Stimulated activated naive CD4-positive, alpha-beta T cell treated with Interleukin-2 at 50 U/mL for 16 hours (primary cell): ENCODE measurements around the gene TRA2A.
"Not testable (repeated sequence)": the region's sequence is repeated elsewhere in the genome, so short reads cannot be mapped to it uniquely, and the experiment has no call there.

Experiments used
- DNase-seq: peaks from one replicate; lab custom pipeline; 2025; lab: John Stamatoyannopoulos, UW

The TRA2A gene

DNA sequence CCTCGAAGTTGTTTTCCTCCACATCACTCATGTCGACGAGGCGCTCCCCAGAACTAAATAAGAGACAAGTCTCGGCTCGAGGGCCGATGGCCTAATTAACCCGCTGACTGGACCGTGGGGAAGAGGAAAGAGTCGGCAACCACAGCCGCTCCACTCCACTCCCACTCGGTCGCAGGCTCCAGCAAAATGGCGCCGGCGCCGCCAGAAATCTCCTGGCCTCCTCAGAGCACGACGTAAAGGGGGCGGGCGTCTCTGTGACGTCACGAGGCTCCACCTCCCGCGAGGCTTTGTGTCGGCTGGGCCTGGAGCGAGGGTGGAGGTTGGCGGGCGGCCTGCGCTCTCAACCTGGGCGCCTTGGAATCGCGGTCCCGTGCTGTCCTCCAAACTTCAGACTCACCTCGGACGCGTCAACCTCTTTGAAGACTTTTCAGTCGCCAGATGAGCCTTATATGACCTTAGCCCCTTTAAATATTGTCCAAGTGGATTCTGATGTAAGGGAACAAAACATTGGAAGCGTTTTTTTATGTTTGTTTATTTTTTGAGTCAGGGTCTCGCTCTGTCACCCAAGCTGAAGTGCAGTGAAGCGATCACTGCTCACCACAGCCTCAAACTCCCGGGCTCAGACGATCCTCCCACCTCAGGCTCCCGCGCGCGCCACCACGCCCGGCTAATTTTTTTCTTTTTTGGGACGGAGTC lies at the start of gene TRA2A:
TRA2A (minus strand) TSS at position 188 of the 696 bp plus-strand sequence; CDS start at position 31, 157 bp downstream.
- DNase-seq = peak; percentile 96

DNA sequence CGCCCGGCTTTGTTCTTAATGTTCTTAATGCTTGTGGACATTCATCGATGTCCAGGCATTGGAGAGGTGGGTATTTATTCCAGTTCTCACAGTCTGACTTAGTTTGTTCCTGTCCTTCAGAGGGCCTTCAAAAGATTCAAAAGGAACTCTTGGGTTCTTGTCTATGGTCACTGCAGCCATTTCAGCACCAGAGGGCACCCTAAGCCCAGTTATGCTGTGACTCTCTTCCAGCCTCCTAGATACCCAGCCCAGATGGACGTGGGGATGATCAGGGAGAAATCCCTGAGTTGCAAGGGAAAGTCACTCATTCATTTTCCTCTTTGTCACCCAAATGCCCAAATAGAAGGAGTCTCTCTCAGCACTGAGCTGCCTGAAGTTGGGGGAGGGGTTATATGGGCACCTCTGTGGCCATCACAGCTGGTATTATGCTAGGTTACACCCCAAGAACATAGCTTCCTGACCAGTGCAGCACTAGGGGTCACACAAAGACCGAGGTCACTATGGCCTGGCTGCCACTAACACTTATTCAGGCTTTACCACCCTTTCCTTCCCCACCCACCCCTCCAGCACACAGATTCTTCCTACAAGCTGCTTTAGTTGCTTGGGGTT lies 38.9 kb upstream of the TRA2A start:
- DNase-seq = peak; percentile 48

DNA sequence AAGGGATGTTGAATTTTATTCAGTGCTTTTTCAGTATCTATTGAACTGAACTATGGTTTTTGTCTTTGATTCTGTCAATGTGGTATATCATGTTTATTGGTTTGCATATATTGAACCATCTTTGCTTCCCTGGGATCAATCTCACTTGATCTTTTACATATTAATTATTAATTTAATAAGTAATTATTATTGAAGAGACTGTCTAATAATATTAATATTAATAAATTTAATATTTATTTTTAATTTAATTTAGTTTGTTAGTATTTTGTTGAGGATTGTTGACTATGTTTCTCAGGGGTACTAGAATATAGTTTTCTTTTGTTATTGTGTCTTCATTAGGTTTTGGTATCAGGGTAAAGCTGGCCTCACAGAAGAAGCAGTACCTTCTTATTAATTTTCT lies 26.5 kb upstream of the TRA2A start:
- no peak for DNase-seq

DNA sequence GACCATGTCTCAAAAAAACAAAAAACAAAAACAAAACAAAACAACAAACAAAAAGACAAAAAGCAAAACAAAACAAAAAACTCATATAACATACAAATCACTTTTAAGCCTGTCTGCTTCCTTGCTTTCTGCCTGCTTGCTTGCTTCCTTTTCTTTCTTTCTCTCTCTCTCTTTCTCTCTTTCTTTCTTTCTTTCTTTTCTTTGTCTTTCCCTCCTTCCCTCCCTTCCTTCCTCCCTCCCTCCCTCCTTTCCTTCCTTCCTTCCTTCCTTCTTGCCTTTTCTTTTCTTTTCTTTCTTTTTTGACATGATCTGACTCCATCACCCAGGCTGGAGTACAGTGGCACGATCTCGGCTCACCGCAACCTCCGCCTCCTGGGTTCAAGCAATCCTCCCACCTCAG lies 15.9 kb upstream of the TRA2A start:
- DNase-seq = no peak

DNA sequence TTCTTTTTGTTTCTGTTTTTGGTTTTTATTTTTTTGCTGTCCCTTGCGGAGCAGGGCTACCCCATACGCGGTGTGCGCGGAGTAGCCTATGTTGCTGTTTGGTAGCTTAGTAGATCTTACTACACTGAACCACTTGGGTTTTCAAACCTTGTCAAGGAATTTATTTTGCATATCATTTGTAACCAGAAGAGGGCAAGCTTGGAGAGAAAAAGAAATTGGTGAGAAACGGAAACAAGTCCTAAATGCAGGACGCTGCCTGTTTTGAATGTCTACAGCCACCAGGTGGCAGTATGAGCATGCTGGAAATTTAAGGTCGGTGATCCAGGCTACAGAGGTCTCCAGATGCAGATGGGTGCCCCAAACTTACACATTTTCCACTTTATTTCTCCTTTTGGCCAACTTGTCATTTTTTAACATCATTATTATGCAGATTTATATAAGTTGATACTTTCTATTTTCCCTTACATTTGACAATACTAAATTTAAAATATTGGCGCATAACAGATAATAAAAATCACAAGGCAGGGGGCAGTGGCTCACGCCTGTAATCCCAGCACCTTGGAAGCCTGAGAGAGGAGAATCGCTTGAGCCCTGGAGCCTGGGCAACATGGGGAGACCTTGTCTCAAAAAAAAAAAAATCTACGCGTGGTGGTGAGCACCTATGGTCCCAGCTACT lies 15.3 kb upstream of the TRA2A start:
- DNase-seq = peak; percentile 68

DNA sequence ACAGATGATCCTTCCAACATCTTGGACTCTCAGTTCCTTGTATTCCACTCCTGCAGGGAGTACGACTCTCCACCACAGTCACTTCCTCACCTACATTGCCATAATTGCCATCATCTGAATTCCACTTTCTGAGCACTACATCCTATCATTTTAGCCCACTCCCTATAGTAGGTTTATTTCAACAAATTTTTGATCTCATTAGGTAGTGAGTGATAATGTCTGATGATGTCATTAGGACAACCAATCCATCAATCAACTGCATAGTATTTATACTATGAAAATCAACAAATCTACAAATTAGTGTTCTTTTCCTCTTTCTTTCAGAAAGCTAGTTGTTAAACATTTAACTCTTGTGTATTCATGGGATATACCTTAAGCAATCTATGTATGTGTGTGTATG lies 13.7 kb upstream of the TRA2A start:
- no peak for DNase-seq

DNA sequence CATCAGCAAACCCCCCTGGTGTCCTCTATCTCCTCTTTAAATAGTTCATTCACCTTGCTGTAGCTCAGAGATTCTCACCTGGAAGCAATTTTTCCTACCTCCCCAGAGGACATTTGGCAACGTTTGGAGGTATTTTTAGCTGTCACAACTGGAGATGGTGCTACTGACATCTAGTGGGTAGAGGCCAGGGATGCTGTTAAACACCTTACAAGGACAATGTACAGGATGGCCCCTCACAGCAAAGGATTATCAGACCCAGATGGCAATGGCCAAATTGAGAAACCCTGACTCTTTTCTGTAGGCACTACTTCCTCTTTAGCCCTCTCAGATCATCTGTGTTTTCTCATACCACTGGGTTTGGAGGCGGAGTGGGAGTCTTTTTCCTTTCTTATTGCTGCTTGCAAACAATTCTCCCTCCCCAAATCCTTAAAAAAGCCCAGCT lies 13.2 kb upstream of the TRA2A start:
- no peak for DNase-seq

DNA sequence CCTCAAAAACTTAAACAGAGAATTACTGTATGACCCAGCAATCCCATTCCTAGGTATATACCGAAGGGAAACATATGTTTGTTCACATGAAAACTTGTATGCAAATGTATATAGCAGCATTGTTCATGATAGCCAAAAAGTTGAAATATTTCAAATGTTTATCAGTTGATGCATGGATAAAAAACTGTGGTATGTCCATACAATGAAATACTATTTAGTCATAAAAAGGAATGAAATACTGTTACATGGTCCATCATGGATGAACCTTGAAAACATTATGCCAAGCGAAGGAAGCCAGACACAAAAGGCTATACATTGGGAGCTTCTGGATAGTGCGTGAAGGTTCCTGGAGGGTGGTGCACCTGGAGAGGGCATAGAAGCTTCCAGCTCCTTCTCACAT lies 11.0 kb upstream of the TRA2A start:
- DNase-seq = no peak

DNA sequence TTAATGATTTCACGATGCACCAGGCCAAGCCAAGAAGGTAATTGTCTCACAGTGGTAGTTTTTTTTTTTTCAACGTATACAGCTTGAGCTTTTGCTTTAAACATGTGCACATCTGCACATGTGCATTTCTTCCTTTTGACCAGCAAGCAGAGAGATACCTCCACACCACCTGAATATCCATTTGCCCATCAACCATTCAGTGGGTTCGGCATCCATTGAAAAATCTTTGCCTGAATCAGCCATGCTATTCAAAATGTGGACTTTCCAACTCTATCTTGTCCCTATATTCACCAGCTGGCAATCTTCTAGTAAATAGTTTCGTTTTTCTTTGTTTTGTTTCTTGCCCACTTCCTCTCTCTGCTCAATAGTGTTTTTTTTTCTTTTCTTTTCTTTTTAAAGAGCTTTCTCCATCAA lies 7.7 kb upstream of the TRA2A start:
- DNase-seq = no peak

DNA sequence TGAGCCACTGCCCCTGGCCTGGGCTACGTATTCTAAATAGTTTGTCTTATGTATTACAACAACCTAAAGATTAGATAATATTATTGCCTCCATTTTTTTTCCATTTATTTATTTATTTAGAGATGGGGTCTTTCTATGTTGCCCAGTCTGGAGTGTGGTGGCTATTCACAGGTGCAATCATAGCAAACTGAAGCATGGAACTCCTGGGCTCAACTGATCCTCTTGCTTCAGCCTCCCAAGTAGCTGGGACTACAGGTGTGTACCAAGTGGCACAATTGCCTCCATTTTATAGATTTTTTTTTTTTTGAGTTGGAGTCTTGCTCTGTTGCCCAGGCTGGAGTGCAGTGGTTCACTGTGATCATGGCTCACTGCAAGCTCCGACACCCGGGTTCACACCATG lies 6.5 kb upstream of the TRA2A start:
- no peak for DNase-seq

DNA sequence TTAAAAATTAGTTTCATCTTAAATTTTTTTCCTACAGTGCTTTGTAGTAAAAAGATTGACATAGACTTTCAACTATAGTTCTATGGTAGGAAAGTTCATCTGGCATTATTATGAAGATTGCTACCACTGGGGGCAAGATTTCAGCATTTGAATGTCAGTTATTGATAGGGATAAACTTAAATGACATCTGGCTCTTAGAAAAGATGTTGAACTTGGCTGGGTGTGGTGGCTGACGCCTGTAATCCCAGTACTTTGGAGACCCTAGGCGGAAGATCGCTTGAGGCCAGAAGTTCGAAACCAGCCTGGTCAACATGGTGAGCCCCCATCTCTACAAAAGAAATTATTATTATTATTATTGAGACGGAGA lies 1.4 kb upstream of the TRA2A start:
- no peak for DNase-seq

DNA sequence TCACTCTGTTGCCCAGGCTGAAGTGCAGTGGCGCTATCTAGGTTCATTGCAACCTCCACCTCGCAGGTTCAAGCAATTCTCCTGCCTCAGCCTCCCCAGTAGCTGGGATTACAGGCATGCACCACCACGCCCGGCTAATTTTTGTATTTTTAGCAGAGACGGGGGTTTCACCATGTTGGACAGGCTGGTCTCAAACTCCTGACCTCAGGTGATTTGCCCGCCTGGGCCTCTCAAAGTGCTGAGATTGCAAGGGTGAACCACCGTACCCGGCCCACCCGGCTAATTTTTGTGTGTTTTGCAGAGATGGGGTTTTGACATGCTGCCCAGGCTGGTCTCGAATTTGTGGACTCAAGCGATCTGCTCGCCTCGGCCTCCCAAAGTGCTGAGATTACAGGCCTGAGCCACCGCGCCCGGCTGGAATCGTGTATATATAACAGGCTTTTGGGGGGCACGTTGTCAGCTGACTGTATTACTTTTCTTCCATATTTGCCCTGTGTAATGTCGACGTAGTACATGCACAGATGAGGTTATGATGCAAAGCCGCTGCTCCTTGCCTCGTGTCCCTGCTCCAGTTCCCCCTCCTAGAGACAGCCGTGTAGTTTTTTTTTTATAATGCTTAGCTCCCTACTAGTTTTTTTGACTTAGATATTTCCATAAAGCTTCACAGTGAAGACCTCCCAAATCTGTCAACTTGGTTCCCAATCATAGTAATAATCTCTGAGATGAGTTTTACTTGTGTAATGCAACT lies 883 bp upstream of the TRA2A start:
- DNase-seq = no peak

DNA sequence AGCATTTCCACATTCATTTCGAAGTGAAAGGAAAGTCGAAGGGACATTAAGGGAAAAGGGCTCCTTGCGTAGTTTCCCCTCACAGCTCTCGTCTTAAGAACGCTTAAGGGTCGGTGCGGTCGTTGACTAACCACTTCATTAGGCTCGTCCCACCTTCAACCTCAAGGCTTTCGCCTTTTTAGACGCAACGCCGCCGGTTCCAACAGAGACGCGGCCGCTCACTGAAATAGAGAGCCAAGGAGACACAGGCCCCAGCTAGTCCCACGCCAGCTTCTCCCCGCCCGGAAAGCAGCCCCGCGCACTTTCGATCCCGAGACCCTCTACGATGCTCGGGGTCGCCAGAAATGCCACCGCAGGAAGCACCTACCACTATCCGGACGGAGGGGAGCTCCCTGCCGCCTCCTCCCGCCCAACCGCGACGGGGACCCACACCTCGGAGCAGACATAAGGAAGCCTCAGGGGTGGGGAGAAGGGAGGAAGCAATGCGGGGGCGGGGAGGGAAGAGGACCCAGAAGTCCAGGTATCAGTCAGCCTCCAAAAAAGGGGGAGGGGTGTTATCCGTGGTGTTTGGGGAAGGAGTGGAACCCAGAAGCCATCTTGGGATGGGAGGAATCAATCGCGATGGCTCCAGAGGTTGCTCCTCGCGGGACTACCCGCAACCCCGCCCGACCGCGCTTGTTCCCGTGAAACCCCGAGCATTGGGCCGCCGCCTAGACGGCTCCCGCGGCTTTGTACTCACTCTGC lies 559 bp downstream of the TRA2A start:
- peak; percentile 70 for DNase-seq

DNA sequence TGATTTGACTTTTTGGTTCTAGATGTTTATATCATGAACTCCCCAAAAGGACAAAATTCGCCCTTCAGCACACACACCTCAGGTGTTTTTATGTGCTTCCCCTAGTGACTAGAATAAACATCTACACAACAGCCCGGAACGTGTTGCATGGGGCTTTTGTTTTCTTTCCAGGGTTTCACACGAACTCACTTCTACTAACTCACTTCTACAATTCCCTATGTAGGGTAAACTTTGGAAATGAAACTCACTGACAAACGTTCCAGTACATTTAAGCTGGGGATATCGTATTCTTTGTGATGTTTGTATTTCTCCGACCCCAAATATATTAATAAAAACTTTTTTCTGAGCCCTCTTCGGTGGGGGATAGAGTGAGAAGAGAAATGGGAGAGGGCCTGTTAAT lies 1.4 kb downstream of the TRA2A start:
- no peak for DNase-seq

DNA sequence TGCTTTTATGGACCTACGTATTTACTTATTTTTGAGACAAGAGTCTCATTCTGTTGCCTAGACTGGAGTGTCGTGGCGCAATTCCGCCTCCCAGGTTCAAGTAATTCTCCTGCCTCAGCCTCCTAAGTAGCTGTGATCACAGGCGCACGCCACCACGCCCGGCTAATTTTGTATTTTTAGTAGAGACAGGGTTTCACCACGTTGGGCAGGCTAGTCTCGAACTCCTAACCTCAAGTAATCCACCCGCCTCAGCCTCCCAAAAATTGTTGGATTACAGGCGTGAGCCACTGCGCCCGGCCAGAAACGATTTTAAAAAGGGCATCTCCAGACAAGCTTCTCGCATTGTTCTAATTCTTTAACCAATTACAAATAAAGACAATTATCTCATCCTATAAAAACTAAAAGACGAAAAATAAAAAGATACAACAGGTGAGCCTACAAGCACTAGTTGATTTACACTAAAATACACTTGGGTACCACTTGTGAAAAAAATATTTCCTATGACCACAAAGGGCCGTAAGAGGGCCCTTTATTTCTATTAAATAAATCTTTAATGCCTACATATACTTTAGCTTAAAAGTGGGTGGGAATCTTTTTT lies 2.4 kb downstream of the TRA2A start:
- DNase-seq = no peak

DNA sequence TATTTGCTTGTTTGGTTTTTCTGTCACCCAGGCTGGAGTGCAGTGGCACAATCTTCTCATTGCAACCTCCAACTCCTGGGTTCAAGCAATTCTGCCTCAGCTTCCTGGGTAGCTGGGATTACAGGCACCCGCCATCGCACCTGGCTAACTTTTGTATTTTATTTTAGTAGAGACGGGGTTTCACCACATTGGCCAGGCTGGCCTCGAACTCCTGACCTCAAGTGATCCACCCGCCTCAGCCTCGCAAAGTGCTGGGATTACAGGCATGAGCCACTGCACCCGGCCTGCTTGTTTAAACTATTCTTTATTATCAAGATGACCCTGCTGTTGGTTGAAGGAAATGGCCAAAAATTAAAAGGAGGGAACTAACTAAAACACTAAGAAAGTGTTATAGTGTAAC lies 6.2 kb downstream of the TRA2A start:
- DNase-seq = not testable (repeated sequence)

DNA sequence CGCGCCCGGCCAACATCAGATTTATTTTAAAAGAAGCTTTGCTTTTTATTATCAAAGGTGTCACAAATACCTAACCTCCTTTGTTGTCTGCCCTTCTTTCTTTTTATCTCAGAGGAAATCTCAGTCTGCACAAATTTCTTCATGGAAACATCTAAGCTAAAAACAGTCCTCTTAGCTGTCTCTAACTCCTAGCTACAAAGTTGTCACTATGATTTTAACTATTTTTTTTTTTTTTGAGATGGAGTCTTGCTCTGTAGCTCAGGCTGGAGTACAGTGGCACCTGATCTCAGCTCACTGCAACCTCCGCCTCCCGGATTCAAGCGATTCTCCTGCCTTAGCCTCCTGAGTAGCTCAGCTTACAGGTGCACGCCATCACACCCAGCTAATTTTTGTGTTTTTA lies 7.3 kb downstream of the TRA2A start:
- DNase-seq = no peak

DNA sequence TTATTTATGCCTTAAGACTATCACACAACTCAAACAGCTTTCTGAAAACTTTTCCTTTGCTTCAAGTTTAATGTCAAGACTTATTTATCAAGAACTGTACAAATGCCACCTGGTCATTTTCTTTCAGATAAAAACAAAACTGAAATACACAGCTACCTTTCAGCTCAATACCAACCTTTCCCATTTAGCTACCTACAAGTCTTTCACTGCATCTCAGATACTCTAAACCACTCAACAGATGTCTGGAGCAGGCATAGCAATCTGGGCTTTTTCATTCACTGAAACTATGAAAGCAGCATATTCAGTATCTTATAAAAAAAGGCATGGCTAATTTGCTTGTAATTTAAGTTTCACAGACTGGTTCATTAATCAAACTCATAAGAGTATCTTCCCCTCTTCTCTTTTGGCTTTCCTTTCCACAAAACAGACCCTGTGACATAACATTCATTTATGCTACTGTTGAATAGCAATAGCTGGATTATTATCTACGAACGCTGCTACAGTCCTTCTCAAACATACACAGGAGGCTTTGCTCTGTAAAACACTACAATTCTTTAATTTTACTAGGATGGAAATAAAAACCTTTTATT lies 8.2 kb downstream of the TRA2A start:
- no peak for DNase-seq

DNA sequence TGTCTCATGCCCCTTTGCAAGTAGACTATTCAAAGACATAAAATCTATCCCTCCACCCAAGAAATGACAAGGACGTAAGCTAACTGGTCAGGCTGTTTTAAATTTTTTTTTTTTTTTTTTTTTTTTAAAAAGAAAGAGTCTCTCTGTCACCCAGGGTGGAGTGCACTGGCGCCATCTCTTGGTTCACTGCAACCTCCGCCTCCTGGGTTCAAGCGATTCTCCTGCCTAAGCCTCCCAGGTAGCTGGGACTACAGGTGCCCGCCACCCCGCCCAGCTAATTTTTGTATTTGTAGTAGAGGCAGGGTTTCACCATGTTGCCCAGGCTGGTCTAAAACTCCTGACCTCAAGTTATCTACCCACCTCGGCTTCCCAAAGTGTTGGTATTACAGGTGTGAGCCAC lies 11.2 kb downstream of the TRA2A start:
- no peak for DNase-seq

DNA sequence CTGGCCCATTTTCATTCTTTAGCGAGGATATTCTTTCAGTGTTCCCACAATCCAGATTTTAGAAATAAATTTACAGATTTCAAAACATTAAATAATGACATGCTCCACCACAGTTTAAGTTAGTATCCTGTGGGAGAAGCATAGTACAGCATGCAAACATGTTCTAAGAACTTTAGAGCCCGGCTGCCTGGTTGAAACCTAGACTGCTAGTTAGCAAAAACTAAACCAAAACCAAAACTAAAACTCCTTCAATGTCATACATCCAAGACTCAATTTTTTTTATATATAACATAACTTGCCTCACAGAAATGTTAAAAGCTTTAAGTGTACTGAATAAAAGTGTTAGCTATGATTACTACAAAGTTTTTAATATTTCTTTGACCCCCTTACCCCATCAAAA lies 17.0 kb downstream of the TRA2A start:
- peak; percentile 12 for DNase-seq

DNA sequence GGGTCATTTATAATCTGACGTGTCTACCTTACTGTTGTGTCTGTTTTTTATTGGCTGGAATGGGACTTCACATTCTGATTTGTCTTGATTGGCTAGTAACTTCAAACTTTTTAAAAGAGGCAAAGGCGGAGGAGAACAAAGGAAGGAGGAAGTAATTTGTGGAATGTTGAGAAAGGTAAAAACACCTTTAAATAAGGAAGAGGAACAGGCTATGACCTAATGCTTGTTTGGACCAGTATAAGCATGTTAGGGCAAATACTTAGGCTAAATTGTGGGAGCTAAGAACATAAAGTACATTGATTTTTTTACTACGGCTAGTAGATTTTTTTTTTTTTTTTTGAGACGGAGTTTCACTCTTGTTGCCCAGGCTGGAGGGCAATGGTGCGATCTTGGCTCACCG lies 18.0 kb downstream of the TRA2A start:
- not testable (repeated sequence) for DNase-seq
